ENCODE measurements around the gene TPRKB.
"Not testable (repeated sequence)": the region's sequence is repeated elsewhere in the genome, so short reads cannot be mapped to it uniquely, and the experiment has no call there.

- TF ChIP-seq EZH2phosphoT487 (IDR thresholded peaks at IDR 0.05; ENCODE audit: insufficient read depth, low read depth); EZH2 (IDR thresholded peaks at IDR 0.05; ENCODE audit: insufficient read depth, poor library complexity, severe bottlenecking): not testable (repeated sequence)
These were observed 57.1 kb downstream of the TPRKB start for GRCh38 chr2:73679951-73680571.

Data from GM23248 (cell line).